A549 treated with GW870086 at 1 μM for 4 hours (cell line): ENCODE measurements around the gene ADM. TPM values are rescaled to one million over a fixed set of nuclear protein-coding genes. Genes with fewer than 3 reads are reported as not detected.

Experiments used
- total RNA-seq: library from RNA; stranded (reverse); fragments of 200-300 nt; extraction: Qiagen RNA extraction; gene quantifications from 5 replicates; pipeline ENCODE4 v1.2.3, GENCODE V29; 2022; ENCODE audit warnings: low read depth

Gene ADM
- total RNA-seq = 104 to 145 TPM (median 115 TPM) in 5 replicates

GRCh38 chr11:10304495-10305261 is at the start of gene ADM:
Gene ADM, plus strand, starts transcription at chr11:10305073. Its CDS starts 628 bp downstream, at chr11:10305701.

GRCh38 chr11:10293423-10294289 is 11.2 kb upstream of the ADM start, which contains the start of gene SBF2:
Gene SBF2, minus strand, starts transcription at chr11:10294219. Its CDS starts 150 bp downstream, at chr11:10294069.

Other genes starting within 250 kb of the ADM start
- 12.9 to 15.9 TPM (median 14.6 TPM) in 5 replicates for gene SBF2, start 10.9 kb upstream of the ADM start, total RNA-seq
- gene AMPD3, start 150.2 kb downstream of the ADM start, total RNA-seq = 7.1 to 9.5 TPM (median 8.5 TPM) in 5 replicates
- gene RNF141, start 236.1 kb downstream of the ADM start, total RNA-seq = 19.1 to 32.1 TPM (median 27.2 TPM) in 5 replicates